ELF-1 (cell line): Measurements from ENCODE around the gene PKNOX2.

Experiments used
- DNase-seq: peaks from one replicate; pipeline ENCODE4 v3.0.0-alpha.2; 2016; ENCODE audit warnings: low read depth, low spot score

Gene PKNOX2

DNA sequence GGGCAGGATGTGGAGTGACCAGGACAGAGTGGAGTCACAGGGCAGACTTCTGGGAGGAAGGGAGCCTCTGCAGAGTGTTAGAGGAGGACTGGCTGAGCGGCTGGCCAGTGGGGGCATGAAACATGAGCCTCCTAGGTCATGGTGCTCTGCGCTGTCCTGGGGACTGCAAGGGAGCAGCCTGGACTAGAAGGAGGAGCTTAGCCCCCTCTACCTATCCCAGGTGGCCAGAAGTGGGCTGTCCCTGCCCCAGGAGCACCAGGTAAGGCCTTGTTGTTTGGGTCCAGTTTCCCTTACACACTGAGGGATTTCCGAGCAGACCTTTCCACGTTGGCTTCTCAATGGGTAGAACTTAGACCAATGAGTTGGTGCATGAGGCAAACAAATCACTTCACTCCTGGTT is 7.4 kb downstream of the PKNOX2 start:
- DNase-seq, result no peak

- no peak for DNase-seq
Observed at GRCh38 chr11:125173027-125173426, 8.5 kb downstream of the PKNOX2 start.

GRCh38 chr11:125173556-125173955 is 9.0 kb downstream of the PKNOX2 start:
- DNase-seq, result no peak

- no peak for DNase-seq
Observed at GRCh38 chr11:125174057-125174456, 9.5 kb downstream of the PKNOX2 start.

DNA sequence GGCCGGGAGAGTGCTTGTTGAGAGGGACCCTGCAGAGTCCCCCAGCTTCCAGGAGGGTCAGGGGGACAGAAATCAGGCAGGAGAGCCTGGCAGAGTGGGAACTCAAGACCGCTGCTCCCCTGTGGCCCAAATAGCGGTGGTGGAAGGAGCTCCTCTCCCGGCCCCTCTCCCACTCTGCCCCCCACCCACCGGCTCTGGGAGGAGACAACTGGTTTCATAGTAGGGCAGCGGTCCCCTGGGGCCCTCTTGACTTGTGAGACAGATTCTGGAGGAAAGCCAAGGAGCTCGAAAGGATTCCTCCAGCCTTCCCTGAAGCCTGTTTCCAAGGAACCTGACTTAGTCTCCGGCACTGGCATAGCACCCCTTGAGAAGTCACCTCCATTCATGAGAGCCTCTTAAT is 10.1 kb downstream of the PKNOX2 start:
- DNase-seq, result no peak

GRCh38 chr11:125175166-125175565 is 10.6 kb downstream of the PKNOX2 start:
- DNase-seq, result no peak

DNA sequence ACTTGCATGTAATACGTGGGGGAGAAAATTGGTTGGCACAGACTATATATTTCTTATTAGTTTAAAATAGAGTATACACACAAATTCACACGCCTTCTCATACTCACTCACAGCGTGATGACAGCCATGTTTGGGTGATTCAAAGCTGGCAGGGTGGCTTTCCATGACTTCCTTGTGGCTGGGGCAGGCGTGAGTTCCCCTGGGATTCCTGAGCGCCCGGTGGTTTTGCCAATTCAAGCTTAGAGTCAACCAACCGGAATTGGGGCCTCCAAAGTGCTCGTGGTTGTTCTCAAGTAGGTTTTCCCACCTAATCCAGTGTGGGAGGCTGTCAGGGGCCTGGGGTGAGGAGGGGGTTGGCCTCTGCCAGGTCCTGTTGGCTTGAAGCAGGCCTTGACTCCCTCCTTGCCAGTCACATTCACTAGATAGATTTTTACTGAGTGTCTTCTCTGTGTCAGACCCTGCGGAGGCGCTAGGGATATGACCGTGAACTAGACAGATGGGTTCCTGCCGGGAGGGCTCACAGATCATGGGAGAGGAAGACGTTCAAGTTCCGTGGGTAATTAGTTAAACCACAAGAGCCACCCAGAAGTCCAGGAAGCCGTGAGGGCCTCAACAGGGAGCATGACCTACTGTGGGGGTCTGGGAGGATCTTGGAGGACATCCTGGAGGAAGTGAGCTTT is 11.5 kb downstream of the PKNOX2 start:
- DNase-seq, result no peak

- no peak for DNase-seq
Observed at GRCh38 chr11:125176866-125177265, 12.3 kb downstream of the PKNOX2 start.

DNA sequence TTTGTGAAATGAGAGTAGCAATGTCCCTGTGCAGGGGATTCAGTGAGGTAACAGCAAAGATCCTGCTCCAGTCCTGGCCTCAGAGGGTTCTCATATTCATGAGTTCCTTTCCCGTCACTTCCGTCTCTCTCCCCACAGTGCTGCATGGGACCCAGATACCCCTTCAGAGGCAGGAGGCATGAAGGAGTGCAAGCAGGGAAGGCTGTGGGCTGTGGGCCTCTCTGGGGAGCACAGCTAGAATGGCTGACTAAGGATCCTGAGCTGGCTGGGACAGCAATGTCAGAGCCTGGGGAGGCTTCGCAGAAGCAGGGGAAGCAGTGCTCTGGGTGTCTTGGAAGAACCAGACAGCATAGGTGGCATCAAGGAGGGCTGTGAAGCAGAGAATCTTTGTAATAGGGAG is 13.0 kb downstream of the PKNOX2 start:
- no peak for DNase-seq

DNA sequence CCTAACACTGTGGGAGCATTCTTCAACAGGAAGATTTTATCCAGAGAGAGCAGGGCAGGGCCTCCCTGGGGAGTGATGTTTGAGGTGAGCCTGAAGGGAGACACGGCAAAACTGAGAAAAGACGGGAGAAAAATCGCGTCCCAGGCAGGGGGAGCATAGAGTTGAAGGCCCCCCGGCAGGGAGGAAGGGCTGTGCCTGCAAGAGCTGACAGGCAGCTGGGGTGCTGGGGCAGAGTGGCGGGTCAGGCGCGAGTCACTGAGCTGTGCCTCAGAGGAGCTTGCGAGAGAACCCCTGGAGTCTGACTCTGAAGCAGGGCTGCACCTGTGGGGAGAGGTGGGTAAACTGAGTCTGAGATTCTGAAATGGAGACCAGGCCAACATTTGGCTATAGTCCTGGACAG is 14.8 kb downstream of the PKNOX2 start:
- DNase-seq, result no peak

DNA sequence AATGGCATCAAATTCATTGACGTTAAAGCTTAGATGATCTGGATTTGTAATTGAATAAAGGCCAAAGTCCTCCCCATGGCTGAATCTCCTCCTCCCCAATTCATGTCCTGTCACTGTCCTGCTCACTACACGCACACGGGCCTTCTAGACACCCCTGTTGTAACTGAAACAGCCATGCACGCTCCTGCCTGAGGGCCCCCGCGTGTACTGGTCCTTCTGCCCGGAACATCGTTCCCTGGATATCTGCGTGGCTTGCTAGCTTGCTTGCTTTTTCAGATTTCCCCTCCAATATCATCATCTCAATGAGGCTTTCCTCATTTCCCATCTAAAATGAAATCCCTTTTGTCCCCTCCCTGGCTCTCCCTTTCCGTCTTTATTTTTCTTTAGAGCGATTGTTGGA is 15.3 kb downstream of the PKNOX2 start:
- DNase-seq, result no peak

DNA sequence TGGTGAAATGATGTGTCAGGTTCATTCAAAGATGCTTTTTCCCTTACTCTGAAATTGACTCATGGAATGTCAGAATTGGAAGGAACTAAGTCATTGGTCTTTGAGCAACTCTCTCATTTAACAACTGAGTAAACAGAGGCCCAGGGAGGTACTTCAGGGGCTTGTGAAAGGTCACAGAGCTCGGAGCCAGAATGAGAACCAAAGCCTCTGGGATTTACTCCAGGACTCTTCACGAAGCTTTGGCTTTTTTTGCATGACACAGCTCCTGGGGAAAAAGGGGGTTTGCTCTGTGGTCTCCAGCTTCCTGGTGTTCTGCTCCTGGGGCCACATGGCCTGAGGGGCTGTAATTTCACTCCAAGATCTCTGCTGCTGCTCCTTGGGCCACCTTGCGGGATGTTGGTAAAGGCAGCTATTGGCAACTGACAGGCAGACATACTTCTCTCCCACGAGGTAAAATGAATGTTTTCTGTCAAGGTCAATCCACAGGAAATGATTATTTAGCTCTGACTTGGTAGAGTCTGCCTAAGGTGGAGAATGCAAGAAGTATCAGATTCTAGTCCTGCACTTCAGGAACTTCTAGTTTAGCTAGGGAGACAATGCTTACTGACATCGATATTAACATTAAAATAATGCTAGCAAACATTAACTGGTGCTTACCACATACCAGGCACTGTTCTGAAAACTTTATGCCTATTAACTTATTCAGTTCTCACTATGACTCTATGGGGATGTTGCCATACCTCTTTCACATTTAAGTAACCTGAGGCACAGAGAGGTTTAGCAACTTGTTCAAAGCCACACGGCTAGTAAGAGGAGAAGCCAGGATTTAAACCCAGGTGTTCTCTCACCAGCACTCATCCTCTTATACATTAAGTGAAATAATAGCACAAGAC is 16.1 kb downstream of the PKNOX2 start:
- DNase-seq, result peak; percentile 69

- no peak for DNase-seq
Observed at GRCh38 chr11:125182573-125182972, 18.0 kb downstream of the PKNOX2 start.

DNA sequence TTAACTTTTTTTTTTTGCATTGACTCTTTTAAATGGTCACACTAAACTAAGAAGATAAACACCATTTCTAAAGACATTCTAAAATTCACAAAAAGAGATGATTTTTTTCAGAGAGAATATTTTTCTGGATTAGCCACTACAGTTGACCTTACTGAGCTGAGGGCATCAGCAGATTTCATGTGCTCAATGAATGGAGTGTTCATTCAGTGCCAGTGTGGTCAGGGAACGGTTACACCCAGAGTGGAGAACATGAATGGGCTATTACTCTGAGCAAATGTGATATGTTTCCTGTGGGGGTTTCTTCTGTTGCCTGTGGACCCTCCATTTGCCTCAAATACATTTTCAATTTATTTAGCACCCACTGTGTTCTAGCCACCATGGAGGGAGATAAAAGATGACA is 19.1 kb downstream of the PKNOX2 start:
- no peak for DNase-seq

DNA sequence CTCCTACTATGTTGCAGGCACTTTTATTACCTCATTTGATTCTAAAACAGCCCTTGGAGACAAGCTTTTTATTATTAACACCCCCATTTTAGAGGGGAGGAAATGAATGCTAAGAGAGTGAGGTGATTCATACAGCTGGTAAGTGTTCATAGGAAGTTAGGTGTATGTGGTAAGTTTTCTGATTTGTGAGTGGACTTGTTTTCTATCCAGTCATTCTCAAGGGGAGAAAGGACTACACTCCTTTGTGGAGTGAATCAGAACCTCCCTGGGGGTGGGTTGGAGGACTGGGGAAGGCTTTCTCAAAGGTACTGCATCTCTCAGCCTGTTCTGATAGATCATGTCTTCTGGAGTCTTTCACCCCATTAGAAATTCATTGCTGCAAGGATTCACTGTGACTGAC is 23.5 kb downstream of the PKNOX2 start:
- no peak for DNase-seq

GRCh38 chr11:125190566-125190965 is 26.0 kb downstream of the PKNOX2 start:
- no peak for DNase-seq

DNA sequence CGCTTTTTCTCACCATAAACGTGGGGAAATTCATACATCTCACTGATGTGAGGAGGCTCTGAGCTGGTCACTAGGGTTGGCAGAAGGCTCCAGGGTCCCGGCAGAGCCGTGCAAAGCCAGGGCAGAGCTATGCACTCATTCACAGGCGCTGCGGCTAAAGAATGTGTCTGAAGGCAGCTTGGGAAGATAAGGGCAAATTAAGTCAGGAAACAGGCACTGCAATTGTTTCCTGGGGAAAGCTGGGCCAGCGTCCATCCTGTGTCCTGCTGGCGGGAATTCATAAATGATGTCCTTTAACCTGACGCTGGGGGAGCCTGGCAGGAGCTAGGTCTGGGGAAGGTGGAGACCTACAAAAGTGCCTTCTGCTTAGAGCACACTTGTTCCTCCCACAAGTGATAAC is 27.6 kb downstream of the PKNOX2 start:
- peak; percentile 78 for DNase-seq

GRCh38 chr11:125192717-125193415 is 28.3 kb downstream of the PKNOX2 start:
- no peak for DNase-seq

DNA sequence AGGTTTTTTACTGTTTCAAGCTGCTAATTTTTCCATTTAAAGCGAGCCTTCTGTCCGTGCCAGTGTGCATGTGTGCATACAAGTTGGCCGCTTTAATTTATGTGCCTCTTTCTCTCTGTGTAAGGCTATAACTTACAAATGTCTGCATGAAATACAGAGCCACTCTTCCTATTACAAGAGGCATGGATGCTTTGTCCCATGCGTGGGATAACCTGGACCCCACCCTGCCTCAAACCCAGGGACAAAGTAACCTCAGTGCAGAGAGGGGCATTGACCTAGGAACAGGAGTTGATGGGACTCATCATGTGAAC is 28.8 kb downstream of the PKNOX2 start:
- no peak for DNase-seq

DNA sequence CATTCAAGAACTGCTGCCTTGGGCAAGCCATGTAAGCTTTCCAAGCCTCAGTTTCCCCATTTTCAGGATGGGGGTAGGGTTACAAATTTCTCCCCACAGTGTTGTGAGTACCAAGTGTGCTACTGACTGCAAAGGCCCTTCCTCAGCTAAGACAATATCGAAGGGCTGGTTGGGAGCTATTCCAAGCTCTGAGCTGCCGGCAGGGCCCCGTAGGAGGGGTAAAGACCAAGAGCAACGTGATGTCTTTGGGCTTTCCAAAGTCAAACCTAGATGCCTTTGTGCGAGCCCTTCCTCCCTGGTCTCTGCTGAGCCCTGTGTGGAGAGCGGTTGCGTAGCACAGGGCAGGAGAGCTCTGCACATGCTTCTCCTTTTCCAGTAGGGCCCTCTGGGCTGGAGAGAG is 29.3 kb downstream of the PKNOX2 start:
- DNase-seq, result no peak

DNA sequence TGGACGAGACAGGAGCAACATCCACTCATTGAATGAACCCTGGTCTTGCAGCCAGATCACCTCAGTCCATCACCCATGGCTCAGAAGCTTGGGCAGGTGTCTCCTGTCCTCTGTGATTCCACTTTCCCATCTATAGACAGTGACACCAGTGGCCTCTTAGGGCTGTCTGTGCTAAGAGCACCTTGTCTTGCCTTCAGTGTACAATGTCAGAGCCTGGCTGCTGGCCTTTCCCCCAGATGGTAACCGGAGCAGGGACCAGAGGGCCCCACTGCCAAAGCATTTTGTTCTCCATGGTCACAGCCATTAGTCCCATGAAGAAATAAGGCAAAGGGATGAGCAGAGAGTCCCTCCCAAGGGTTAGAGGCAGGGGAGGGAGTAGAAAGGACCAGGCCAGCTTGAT is 35.4 kb downstream of the PKNOX2 start:
- no peak for DNase-seq

- DNase-seq, result no peak
Observed at GRCh38 chr11:125200441-125200840, 35.9 kb downstream of the PKNOX2 start.
